ENCODE data around the gene ZNF598. TPM values are rescaled to one million over a fixed set of nuclear protein-coding genes. Genes with fewer than 3 reads are reported as not detected.

Gene ZNF598
- total and polyA plus RNA-seq, 2 of the 13 experiments (the other 11 are each of a cell fraction or from before 2014, with no cell fraction given), result 13.5 to 14.2 TPM

DNA sequence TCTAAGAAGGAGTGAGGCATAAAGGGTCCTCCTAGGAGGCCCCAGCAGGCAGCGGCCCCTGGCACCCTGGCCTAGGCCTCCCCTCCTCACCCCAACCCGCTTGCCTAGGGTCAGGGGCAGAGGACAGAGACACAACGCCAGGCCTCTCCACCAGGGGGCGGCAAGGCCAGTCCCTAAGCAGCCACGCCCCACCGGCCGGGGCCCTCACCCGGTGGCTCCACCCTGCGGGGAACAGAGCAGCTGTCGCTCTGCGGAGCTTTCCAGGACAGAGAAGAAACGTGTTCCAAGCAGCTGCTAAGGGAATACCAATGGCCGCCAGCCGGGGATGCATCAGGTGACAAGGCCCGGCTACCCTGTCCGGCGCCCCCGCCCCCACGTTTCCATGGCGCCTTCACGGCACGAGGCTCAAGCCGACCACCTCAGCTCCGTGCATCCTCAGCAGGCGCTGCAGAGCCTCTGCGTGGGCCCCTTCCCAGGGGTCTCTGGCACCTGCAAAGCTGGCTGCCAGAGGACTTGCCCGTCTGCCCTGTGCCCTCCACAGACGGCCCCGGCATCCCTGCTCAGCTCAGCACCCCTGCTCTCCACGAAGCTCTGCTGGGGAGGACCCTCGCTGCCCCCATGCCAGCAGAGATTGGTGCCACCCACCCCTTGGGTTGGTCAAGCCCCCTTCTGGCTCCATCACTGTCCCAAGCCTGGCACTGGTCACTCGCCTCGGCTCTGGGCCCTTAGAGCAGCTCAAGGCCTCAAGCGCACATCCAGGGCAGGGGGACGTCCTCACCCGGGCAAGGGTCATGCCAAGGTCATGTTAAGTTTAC lies 5.6 kb downstream of the ZNF598 start (continued):
- TF ChIP-seq KDM3A (CRISPR knock-in tag; IDR thresholded peaks at IDR 0.05; ENCODE audit: low read depth), result peak; percentile 75
- TF ChIP-seq, protein P1, sequence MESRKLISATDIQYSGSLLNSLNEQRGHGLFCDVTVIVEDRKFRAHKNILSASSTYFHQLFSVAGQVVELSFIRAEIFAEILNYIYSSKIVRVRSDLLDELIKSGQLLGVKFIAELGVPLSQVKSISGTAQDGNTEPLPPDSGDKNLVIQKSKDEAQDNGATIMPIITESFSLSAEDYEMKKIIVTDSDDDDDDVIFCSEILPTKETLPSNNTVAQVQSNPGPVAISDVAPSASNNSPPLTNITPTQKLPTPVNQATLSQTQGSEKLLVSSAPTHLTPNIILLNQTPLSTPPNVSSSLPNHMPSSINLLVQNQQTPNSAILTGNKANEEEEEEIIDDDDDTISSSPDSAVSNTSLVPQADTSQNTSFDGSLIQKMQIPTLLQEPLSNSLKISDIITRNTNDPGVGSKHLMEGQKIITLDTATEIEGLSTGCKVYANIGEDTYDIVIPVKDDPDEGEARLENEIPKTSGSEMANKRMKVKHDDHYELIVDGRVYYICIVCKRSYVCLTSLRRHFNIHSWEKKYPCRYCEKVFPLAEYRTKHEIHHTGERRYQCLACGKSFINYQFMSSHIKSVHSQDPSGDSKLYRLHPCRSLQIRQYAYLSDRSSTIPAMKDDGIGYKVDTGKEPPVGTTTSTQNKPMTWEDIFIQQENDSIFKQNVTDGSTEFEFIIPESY (CRISPR knock-in tag; IDR thresholded peaks at IDR 0.05), result peak; percentile 86
- 0 out of 2 replicates have a peak, but pooled peaks have one; percentile 34 for TF ChIP-seq DR1 (CRISPR knock-in tag; IDR thresholded peaks at IDR 0.05)
- peak; percentile 68; the same call in 1 of the 2 replicates for TF ChIP-seq SALL2 (CRISPR knock-in tag; IDR thresholded peaks at IDR 0.05)
- TF ChIP-seq FOSL2 (CRISPR knock-in tag; IDR thresholded peaks at IDR 0.05), result peak; percentile 35; the same call in 1 of the 2 replicates
- no peak for TF ChIP-seq NBN (conservative IDR thresholded peaks at IDR 0.05)
- TF ChIP-seq MAZ (IDR thresholded peaks at IDR 0.05; ENCODE audit: borderline replicate concordance, low read depth, low read length), result peak; percentile 73; the same call in 1 of the 2 replicates
- peak; percentile 66; the same call in 1 of the 2 replicates for TF ChIP-seq MAZ (CRISPR knock-in tag; IDR thresholded peaks at IDR 0.05; ENCODE audit: low read depth)
- peak; percentile 58; the same call in 1 of the 2 replicates for TF ChIP-seq BCL3 (CRISPR knock-in tag; IDR thresholded peaks at IDR 0.05)
- TF ChIP-seq, protein P2, sequence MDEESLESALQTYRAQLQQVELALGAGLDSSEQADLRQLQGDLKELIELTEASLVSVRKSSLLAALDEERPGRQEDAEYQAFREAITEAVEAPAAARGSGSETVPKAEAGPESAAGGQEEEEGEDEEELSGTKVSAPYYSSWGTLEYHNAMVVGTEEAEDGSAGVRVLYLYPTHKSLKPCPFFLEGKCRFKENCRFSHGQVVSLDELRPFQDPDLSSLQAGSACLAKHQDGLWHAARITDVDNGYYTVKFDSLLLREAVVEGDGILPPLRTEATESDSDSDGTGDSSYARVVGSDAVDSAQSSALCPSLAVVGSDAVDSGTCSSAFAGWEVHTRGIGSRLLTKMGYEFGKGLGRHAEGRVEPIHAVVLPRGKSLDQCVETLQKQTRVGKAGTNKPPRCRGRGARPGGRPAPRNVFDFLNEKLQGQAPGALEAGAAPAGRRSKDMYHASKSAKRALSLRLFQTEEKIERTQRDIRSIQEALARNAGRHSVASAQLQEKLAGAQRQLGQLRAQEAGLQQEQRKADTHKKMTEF (CRISPR knock-in tag; IDR thresholded peaks at IDR 0.05), result peak; percentile 78
- no peak for TF ChIP-seq SNAI1 (CRISPR knock-in tag; IDR thresholded peaks at IDR 0.05; ENCODE audit: borderline replicate concordance)
- TF ChIP-seq, protein P3, sequence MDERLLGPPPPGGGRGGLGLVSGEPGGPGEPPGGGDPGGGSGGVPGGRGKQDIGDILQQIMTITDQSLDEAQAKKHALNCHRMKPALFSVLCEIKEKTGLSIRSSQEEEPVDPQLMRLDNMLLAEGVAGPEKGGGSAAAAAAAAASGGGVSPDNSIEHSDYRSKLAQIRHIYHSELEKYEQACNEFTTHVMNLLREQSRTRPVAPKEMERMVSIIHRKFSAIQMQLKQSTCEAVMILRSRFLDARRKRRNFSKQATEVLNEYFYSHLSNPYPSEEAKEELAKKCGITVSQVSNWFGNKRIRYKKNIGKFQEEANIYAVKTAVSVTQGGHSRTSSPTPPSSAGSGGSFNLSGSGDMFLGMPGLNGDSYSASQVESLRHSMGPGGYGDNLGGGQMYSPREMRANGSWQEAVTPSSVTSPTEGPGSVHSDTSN (CRISPR knock-in tag; IDR thresholded peaks at IDR 0.05), result no peak
- TF ChIP-seq GMEB2 (CRISPR knock-in tag; IDR thresholded peaks at IDR 0.05; ENCODE audit: low read depth), result no peak
- no peak for TF ChIP-seq NONO (IDR thresholded peaks at IDR 0.05)
- TF ChIP-seq NONO (CRISPR knock-in tag; conservative IDR thresholded peaks at IDR 0.05), result no peak
- peak; percentile 58; the same call in 1 of the 2 replicates for TF ChIP-seq DMAP1 (CRISPR knock-in tag; IDR thresholded peaks at IDR 0.05)

Data from HepG2 (cell line).